GDM1 (cell line): Measurements from ENCODE around the gene EXOC6.
"Not testable (repeated sequence)": the region's sequence is repeated elsewhere in the genome, so short reads cannot be mapped to it uniquely, and the experiment has no call there.

ENCODE experiments used
- DNase-seq: peaks from one replicate; lab custom pipeline; 2025; lab: John Stamatoyannopoulos, UW

EXOC6 gene

DNA sequence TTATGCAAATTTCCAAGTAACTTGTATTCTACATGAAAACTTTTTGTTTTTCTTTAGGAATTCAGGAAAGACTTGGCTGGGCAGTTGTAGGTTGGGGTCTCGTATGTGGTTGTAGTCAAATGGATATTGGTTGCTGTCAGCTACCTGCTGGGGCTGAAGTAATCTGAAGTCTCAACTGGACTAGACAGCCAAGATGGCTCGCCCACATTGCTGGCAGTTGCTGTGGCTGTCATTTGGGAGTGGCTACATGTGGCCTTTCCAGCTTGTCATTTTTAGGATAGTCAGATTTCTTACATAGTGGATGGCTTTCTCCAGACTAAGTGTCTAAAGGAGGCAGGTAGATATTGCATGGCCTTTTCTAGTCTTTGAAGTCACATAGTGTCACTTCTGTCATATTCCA lies 32.6 kb downstream of the EXOC6 start:
- no peak for DNase-seq

DNA sequence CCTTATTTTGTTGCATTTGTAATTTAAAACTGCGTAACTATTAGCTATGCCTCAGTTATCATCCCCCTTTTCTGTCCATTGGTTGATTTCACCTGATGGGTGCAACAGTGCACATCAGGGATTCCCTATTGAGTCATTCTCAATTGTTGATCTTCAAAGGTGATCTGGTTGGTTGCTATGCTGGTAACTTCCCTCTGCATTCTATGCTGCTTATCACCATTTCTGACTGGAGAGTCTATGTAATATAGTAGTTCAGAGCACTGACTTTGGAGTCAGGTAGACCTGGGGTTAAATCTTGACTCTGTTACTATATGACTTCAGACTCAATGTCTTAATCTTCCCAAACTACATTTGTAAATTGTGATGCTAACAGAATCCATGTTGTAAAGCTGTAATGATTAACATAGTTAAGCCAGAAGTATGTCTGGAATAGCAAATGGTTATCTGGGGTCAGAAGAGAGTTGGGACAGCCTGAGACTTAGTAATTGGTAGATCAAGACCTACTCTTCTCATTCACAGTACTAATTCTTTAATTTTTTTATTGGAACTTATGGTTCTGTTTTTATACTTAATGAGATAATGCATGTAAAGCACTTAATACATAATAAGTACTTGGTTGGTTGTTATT lies 38.1 kb downstream of the EXOC6 start:
- DNase-seq = no peak

DNA sequence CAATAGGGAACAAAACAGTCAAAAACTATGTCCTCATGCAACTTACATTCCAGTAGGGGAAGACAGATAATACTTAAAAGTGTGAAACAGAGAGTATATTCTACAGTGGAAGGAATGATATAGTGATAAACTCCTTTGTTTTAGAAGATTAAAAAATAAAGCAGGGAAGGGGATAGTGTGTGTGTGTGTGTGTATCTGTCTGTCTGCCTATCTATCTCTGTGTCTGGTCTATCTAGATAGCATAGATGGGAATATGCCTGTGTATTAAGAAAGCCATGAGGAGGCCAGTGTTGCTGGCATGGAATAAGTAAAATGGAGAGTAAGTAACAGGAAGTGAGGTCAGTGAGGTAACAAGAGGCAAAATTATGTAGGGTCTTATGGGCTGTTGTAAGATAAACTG lies 42.2 kb downstream of the EXOC6 start:
- DNase-seq = no peak

DNA sequence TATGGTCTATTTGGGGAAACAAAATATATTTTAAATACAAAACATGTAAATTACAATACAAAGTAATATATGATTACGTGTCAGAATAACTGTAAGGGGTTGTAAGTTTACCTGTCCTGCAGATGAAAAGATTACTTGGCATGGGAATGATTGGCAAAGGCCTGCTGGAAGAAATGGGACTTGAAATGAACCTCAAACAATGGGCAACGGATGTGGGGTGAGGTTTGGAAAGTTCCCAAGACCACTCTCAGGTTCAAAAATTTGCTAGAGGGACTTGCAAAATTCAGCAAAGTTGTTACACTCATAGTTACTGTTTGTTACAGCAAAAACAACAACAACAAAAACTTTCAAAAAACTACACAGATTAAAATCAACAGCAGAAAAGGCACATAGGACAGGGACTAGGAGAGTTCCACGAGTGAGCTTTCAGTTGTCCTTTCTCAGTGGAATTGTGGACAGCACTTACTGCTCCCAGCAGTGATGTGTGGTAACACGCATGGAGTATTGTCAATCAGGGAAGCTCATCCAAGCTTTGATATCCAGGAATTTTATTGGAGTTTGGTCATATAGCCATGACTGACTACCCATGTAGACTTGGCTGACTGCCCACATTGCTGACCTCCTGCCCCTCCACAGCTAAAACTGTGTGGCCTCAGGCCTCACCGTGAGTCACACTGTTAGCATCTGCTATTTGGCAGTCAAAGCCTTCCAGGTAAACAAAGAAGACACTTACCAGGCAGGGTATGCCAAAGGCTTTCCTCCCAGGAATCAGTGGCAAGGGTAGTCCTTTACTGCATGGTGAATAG lies 43.8 kb downstream of the EXOC6 start:
- DNase-seq = no peak

DNA sequence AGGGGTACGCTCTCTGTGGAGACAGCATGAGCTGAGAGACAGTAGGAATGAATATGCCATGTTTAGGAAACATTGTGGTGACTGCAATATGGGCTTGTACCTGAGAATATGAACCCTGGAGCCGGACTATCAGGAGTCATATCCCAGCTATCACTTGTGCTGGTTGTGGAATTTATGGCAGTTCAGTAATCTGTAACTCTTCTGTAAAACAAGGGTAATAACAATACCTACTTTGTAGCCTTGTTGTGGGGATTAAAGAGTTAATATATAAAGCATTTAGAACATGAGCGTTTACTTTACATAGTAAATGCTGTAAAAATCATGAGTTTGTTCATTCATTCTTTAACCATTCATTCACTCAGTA lies 44.4 kb downstream of the EXOC6 start:
- no peak for DNase-seq

DNA sequence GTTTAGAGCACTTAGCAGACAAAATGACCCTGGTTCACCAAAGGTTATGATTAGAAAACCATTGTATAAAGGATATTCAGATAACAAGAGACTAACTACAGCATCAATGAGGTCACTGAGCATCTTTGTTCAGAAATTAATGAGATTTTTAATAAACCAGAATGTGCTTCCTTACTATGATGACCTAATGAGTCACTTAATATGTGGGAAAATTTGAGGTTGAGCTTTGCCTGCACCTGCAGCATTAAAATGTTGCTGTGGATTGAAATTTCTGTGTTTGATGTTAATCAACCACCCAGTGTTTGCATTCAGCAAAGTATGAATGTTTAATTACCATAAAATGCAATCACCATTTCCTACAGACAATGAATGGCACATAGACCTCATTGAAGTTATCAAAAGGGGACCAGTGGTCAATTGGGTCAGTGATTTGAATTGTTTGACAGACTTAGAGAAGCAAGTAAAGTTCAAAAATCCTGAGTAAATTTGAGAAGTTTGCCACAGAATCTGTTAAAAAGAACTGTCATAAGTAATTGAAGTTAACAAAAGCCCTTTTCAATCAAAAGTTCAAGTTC lies 45.8 kb downstream of the EXOC6 start:
- DNase-seq = no peak

DNA sequence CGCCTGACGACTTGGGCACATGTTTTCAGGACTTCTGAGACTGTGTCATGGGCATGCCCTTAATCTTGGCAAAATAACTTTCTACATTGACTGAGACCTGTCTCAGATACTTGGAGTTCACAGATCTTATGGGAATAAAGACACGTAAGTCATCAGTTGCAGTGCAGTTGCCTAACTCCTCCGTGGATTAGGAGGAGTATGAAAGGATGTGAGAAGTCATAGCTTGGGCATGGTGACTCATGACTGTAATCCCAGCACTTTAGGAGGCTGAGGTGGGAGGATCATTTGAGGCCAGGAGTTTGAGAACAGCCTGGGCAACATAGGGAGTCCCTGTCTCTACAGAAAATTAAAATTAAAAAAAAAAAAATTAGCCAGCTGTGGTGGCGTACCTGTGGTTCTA lies 49.6 kb downstream of the EXOC6 start:
- no peak for DNase-seq

DNA sequence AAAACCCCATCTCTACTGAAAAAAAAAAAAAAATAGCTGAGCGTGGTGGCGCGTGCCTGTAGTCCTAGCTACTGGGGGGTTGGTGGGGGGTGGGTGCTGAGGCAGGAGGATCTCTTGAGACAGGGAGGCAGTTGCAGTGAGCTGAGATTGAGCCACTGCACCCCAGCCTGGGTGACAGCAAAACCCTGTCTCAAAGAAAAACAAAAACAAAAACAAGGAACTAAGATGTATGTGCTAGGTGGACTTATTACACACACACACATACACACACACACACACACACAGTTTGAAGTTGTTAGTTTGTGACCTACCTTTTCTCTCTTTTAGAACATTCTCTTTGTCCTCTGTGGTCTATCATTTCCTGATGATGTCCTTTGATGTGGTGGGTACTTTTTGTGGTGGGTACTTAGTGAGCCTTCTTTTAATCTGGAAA lies 53.5 kb downstream of the EXOC6 start:
- DNase-seq = no peak

DNA sequence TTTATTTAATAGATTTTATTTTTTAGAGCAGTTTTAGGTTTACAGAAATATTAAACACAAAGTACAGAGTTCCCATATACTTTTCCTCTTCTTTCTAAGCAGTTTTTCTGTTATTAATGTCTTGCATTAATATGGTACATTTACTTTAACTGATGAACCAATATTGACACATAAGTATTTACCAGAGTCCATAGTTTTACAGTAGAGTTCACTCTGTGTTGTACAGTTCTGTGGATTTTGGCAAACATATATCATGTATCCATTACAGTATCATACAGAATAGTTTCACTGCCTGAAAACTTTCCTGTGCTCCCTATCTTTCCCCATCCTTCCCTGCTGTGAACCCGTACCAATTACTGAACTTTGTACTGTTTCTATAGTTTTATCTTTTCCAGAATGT lies 55.3 kb downstream of the EXOC6 start:
- DNase-seq = no peak

DNA sequence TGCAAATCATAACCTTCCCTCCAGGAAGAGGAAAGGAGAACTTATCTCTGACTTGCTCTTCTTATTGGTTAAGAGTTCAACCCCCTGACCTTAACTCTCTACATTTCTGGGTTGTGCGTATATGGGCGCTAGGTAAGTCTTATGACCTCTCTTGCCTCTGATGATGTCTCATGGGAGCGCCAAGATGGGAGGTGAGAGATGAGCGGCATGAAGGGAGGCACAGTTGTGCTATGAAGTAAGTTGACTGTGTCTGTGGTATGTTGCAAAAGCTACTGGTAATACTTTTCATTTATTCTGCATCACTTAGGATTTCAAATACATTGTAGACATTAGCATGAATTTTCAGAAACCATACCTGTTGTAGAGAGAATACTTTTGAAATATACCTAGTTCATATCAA lies 59.0 kb downstream of the EXOC6 start:
- DNase-seq = no peak

DNA sequence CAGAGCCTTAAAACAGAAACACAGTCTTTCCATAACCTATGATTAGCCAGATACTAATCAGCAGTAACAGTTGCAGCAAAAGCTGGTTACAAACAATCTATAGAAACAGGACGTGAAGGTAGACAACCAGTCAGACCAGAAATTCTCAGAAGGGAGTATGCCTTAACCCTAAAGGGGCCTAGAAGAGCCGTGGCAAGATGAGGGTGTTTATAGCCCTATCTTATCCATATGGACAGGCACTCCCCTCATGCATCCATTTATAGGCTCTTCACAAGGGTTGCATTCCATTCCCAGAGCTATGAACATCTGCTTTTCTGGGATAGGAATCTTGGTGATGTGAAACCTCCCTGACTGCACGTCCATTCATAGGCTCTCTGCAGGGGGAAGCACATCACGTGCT lies 64.3 kb downstream of the EXOC6 start:
- not testable (repeated sequence) for DNase-seq

DNA sequence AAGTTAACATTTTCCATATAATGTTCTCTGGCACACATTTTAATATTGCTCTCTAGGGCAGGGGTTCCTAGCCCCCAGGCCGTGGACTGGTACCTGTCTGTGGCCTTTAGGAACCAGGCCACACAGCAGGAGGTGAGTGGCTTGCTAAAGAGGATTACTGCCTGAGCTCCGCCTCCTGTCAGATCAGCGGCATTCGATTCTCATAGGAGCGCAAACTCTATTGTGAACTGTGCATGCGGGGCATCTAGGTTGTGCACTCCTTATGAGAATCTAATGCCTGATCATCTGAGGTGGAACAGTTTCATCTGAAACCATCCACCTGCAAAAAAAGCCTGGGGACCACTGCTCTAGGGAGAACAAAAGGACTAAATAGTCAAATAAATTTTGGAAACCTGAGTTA lies 65.7 kb downstream of the EXOC6 start:
- DNase-seq = no peak

DNA sequence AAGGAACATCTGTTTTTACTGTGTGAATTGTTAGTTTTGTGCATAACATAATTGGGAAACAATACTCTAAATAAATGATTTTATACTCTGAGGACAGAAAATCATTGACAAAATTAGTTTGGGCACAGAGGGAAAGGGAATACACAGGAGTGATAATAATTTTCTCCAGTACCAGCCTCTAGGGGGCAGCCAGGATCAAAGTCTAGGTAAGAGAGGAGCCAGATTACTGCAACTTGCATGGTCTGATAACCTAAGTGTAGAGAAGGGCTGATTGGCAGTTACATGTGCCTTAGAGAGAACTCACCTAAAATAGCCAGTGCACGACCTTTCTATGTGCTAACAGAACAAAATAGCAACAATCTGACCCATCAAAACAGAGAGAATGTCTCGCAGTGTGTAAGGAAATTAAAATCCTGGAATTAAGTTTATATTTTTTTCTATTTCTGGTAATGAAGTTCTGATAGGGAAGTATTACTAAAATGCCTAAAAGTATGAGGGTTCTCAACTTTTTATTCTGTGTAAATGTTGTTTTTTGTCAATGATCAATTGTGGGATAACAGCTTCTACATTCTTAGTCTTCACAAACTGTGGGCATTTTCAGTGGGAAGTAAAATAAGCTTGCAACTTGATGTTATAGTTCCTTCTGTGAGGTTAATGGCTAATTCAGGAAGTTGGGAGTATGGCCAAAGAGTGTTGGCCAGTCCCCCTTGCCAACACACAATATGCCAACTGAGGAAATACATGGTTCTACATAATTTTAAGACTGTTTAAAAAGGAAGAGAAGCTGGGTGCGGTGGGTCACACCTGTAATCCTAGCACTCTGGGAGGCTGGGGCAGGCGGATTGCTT lies 66.4 kb downstream of the EXOC6 start:
- no peak for DNase-seq

DNA sequence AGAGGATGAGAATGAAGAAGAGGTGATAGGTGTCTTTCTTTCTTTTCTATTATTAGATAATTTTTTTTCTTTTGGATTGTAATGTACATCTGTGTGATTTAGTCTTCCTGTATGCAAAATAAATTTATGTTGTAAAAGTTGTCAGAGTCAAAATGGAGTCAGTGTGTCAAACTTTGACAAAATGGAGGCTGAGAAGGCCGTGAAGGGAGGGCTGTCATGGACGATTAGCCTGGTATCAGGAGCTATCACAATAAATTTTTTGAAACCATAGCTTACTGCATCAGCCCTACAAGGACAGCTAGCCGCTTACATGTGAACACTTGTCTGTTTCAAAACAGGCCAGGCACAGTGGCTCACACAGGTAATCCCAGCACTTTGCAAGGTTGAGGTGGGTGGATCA lies 67.6 kb downstream of the EXOC6 start:
- no peak for DNase-seq

DNA sequence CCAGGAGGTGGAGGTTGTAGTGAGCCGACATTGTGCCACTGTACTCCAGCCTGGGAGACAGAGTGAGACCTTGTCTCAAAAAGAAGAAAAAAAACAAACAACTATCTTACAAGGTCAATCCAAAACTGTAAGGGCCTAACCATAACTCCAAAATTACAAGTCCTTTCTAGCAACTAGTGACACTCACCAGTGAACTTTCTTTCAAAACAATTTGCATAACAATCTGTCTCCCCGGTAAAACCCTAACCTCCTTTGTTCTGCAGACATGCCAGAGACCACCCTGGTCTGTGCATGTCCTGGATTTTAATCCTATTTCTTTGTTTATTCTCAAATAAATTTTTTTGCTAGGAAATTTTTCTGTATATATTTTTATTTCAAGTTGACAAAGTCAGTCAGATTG lies 68.1 kb downstream of the EXOC6 start:
- no peak for DNase-seq

DNA sequence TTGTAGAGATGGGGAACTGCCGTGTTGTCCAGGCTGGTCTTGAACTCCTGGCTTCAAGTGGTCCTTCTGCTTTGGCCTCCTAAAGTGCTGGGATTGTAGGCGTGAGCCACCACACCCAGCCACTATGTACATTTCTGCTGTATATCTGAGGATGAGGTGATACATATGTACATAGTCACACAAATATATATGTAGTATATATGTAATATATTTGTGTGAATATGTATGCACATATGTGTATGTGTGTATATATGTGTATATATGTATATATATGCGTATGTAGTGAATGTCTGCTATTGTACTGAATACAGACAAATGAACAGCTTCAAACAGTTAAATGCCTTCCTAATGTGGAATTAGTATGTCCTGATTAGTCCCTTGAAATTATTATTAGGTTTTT lies 70.3 kb downstream of the EXOC6 start:
- DNase-seq = no peak

DNA sequence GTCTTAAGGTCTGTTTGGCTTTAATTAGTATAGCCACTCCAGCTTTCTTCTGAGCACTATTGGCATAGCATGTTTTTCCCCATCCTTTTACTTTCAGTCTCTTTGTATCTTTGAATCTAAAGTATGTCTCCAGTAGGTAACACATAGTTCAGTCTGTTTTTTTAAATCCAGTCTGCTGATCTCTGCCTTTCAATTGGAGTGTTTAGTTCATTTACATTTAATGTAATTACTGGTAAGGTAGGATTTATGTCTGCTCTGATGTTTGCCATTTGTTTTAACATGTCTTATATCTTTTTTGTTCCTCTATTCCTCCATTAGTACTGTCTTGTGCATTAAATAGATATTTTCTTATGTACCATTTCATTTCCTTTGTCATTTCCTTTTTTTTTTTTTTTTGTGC lies 72.5 kb downstream of the EXOC6 start:
- DNase-seq = no peak

DNA sequence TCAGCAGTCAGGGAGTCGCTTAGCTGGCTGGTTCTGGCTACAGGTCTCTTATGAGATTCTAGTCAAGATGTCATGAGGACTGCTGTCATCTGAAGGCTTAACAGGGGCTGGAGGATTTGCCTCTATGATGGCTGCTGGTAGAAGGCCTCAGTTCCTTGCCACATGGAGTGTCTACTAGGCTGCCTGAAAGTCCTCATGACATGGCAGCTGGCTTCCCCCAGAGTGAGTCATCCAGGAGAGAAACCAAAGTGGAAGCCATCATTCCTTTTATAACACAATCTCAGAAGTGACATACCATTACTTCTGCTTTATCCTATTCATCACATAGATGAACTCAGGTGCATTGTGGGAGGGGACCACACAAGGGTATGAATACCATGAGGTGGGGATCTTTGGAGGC lies 75.1 kb downstream of the EXOC6 start:
- DNase-seq = no peak

DNA sequence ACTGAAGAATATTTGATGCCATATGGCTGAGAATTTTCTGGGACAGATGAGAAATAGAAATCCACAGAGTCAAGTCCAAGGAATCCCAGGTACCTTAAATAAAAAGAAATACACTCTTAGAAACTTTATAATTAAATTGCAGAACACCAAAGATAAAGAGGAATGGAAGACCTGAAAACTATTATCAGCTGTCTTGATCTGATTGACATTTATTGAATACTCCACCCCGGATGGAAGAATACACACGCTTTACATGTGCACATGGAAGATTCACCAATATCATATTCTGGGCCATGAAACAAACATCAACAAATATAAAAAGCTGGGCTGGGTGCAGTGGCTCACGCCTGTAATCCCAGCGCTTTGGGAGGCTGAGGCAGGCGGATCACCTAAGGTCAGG lies 81.6 kb downstream of the EXOC6 start:
- no peak for DNase-seq

DNA sequence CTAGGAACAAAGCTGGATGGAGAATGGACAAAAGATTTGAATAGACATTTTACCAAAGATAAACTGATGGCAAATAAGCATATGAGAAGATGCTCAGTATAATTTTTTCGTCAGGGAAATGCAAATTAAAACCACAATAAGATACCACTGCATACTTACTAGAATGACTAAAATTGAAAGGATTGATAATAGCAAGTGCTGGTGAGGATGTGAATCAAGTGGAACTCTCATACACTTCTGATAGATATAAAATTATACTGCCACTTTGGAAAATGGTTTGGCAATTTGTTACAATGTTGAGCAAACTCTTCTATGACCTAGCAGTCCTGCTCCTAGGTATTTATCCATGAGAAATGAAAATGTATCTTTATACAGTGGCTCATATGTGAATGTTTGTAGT lies 83.3 kb downstream of the EXOC6 start:
- DNase-seq = no peak

DNA sequence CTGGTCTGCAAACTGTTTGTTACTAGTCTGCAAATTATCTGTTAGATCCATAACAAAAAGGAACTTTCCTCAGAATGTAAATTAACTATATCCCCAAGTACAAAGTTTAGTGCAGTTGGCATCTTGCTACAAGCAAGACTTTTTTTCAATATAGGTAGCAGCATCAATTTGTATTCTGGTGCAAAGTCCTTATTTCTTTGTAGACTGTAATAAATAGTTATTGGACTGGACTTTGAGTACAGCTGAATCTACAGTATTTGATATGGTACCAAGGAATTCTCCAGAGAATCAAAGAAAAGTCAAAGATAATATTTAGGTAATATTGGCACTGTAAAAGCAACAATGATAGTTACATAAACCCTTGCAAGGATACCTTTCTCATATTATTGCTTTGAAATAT lies 89.6 kb downstream of the EXOC6 start:
- no peak for DNase-seq

DNA sequence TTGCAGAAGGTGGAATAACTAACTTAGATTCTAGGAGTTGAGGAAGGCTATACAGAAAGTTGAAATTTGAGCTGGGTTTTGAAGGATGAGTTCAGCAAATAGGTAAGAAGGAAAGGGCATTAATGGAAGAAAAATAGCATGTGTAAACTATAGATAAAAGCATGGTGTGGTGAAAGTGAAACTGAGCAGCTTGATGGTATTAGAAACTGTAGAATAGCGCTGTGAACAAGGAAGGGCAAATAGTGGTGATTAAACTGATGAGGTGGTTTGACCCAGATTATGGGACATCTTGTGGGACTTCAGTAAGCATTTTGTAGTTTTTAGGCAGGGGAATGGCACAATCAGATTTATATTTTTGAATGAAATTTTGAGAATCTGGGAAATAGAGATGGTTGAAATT lies 90.5 kb downstream of the EXOC6 start:
- no peak for DNase-seq

DNA sequence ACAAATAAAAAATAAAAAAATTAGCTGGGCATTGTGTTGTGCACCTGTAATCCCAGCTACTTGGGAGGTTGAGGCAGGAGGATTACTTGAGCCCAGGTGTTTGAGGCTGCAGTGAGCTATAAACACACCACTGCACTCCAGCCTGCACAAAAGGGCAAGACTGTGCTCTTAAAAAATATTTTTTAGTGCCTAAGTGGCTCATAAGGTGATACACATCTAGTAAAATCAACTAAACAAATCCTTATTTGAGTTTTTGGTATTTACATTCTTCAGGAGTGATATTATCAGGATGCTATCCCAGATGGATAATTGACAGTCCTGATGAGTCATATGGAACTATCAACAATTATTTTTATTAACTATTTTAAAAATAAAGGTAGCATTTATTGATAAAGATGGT lies 93.9 kb downstream of the EXOC6 start:
- DNase-seq = no peak
